Epithelial cell of proximal tubule (primary cell): Measurements from ENCODE around the gene FAM50A. TPM values are rescaled to one million over a fixed set of nuclear protein-coding genes. Genes with fewer than 3 reads are reported as not detected.

Source experiments
- DNase-seq: peaks from one replicate; pipeline ENCODE4 v3.0.0-alpha.2; 2011; ENCODE audit warnings: low read depth
- H3K4me3 ChIP-seq: 2 replicates; pipeline ENCODE4 v1.5.1; 2011; ENCODE audit warnings: low read depth, mild to moderate bottlenecking, low read length
- CTCF ChIP-seq: conservative IDR thresholded peaks from 2 replicates; pipeline ENCODE4 v1.5.1; 2012; ENCODE audit warnings: low read depth, mild to moderate bottlenecking, low read length
- total RNA-seq: library from RNA; depleted of rRNA; stranded (reverse); fragments of >200 nt; gene quantifications from 2 replicates; pipeline ENCODE4 v1.2.3, GENCODE V29; 2015

Gene FAM50A
- total RNA-seq, 1 donor from 2014 or later: 74.1 TPM

- no peak for TF ChIP-seq CTCF
- no peak for DNase-seq
- no peak overlapping the region for H3K4me3 ChIP-seq
These were observed 6.4 kb downstream of the FAM50A start for GRCh38 chrX:154450312-154450711.

GRCh38 chrX:154452823-154453222, 8.9 kb downstream of the FAM50A start:
- no peak for DNase-seq
- TF ChIP-seq CTCF: no peak
- no peak overlapping the region for H3K4me3 ChIP-seq

- TF ChIP-seq CTCF: no peak
- H3K4me3 ChIP-seq: peak overlapping the region; percentile 71
- DNase-seq: no peak
These were observed 13.7 kb downstream of the FAM50A start for GRCh38 chrX:154457491-154458115.

- peak within 1 kb of the TSS; percentile 71 for H3K4me3 ChIP-seq
- TF ChIP-seq CTCF: no peak
- no peak for DNase-seq
These were observed 14.4 kb downstream of the FAM50A start, which contains the start of gene PLXNA3 for GRCh38 chrX:154458116-154458953. PLXNA3 (plus strand) TSS chrX:154458281; CDS start chrX:154460184, 1,903 bp downstream.

- no peak for TF ChIP-seq CTCF
- H3K4me3 ChIP-seq: peak overlapping the region; percentile 71
- no peak for DNase-seq
These were observed 15.2 kb downstream of the FAM50A start for GRCh38 chrX:154458954-154459778.

- no peak for TF ChIP-seq CTCF
- no peak for DNase-seq
- peak overlapping the region; percentile 71 for H3K4me3 ChIP-seq
These were observed 15.9 kb downstream of the FAM50A start for GRCh38 chrX:154459832-154460231.
